Upper lobe of left lung (tissue), 6 donors: Measurements from ENCODE around the gene ENDOV. TPM values are rescaled to one million over a fixed set of nuclear protein-coding genes. Genes with fewer than 3 reads are reported as not detected.
A peak's percentile ranks its signal among the peaks of the same experiment; 100 is the strongest.

Experiments
- ATAC-seq, 2 donors: fragments of 200-7000 bp; cut with Tn5 transposase; one replicate each; pipeline ENCODE4 v1.9.1; 2022; ENCODE audit warnings: mild to moderate bottlenecking in 2 of 2, moderate library complexity in 2 of 2; ENCODE audit not compliant: low FRiP score in 2 of 2
- DNase-seq, 2 donors: peaks; one replicate each; pipeline ENCODE4 v3.0.0-alpha.2; 2019 to 2020
- H3K27ac ChIP-seq, 4 donors: fragments of 200-600 bp; sonication (generic); one replicate each; pipeline ENCODE4 v1.5.1; 2016 to 2019
- H3K27me3 ChIP-seq, 4 donors: fragments of 200-600 bp; sonication (generic); one replicate each; pipeline ENCODE4 v1.5.1; 2017 to 2019
- H3K36me3 ChIP-seq, 4 donors: fragments of 200-600 bp; sonication (generic); one replicate each; pipeline ENCODE4 v1.5.1; 2016 to 2019
- H3K4me1 ChIP-seq, 4 donors: fragments of 200-600 bp; sonication (generic); one replicate each; pipeline ENCODE4 v1.5.1; 2018 to 2019
- H3K4me3 ChIP-seq, 4 donors: fragments of 200-600 bp; sonication (generic); one replicate each; pipeline ENCODE4 v1.5.1; 2017 to 2019; ENCODE audit warnings: mild to moderate bottlenecking in 2 of 4, moderate library complexity in 1 of 4
- H3K9me3 ChIP-seq, 4 donors: fragments of 200-600 bp; sonication (generic); one replicate each; pipeline ENCODE4 v1.5.1; 2018 to 2019
- EP300 ChIP-seq, 4 donors: sonication (generic); formaldehyde crosslinking; IDR thresholded peaks; one replicate each; pipeline ENCODE4 v1.5.1; 2017; ENCODE audit warnings: antibody characterized with exemption in 4 of 4, control low read depth in 2 of 4
- POLR2A ChIP-seq, 4 donors: fragments of 450-650 bp; IDR thresholded peaks; one replicate each; pipeline ENCODE4 v1.5.1; 2016 to 2017; ENCODE audit warnings: antibody characterized with exemption in 4 of 4, mild to moderate bottlenecking in 2 of 4
- POLR2AphosphoS5 ChIP-seq, 2 donors: sonication (generic); formaldehyde crosslinking; IDR thresholded peaks; one replicate each; pipeline ENCODE4 v1.5.1; 2017; ENCODE audit warnings: antibody characterized with exemption in 2 of 2
- WGBS, 2 donors: methylation state at CpG; one replicate each; pipeline ENCODE4 v1.1.5; 2017 to 2018; 5-methylcytosine and 5-hydroxymethylcytosine counted together
- total RNA-seq, 6 donors: library from RNA; depleted of rRNA in 4 of 6; stranded (reverse); fragments of >200 nt in 4 of 6; gene quantifications; one replicate each; pipeline versions ENCODE4 v1.1.0 to v1.2.1, GENCODE V29; 2016 to 2021
- TF ChIP-seq, protein P1 (sequence below), 6 experiments: fragments of 450-650 bp in 4 of 6; fragments of 200-600 bp in 2 of 6; sonication (generic) in 2 of 6; IDR thresholded peaks; one replicate each; pipeline ENCODE4 v1.5.1; 2016 to 2019; ENCODE audit warnings: antibody characterized with exemption in 6 of 6
- donor health status: DM: no; HTN: no; CAD: no; lungs with moderate emphysema.
- donor health status: DM: no; HTN: yes; CAD: no; lungs with severe emphysema.

The ENDOV gene
- total RNA-seq, 6 donors from 2014 or later, result 16.7 to 93.2 (median 25.6) TPM

DNA sequence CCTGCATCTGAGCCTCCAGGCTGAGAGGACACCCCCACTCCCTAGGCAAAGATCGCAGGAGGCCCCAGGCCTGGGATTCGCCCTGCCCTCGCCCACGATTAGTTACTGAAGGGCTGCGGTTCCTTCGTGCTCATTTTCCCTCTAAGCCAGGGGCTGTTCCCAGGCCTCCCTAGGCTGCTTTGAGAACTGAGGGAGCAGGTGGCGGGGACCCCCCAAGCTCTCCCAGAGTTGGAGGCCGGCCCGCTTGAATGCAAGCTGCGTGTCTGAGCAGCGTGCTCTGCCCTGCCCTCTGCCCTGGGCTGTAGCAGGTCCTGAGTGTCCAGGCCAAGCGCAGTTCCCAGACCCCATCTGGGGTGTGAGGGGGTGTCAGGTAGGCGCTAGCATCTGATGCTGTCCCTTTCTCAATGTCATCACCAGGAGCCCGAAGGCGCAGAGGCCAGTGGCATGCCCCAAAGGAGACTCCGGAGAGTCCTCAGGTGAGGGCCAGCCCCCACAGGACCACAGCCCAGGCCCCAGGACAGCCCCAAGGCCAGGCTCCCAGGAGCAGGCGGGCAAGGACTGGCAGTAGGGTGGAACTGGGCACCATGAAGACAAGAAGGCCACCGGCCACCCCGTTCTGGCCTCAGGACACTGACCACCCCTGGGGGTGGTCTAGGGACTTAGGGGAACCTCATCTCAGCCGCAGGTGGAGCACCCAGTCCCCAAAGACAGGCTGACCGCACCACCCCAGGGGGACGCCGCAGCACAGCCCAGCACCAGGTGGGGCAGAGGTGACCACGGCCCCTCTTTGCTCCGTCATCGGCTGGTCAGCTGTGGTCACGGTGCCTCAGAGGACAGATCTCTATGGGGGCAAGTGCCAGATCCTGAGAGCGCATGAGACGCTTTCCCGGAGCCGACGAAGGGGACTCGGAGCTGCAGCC lies 14.6 kb downstream of the ENDOV start:
- no peaks in the 10 kb centered on the region for H3K9me3 ChIP-seq
- H3K4me3 ChIP-seq, result no peak overlapping the region
- H3K27me3 ChIP-seq, result no peaks in the 10 kb centered on the region
- DNase-seq, result peak in 1 of 2 donors; percentile 60
- WGBS, 2 donors, result 95% methylated on average over 15 to 32 of the region's 33 CpGs
- TF ChIP-seq POLR2A (IDR thresholded peaks at IDR 0.05) (no peak), POLR2AphosphoS5 (IDR thresholded peaks at IDR 0.05) (no peak)
- TF ChIP-seq, protein P1, sequence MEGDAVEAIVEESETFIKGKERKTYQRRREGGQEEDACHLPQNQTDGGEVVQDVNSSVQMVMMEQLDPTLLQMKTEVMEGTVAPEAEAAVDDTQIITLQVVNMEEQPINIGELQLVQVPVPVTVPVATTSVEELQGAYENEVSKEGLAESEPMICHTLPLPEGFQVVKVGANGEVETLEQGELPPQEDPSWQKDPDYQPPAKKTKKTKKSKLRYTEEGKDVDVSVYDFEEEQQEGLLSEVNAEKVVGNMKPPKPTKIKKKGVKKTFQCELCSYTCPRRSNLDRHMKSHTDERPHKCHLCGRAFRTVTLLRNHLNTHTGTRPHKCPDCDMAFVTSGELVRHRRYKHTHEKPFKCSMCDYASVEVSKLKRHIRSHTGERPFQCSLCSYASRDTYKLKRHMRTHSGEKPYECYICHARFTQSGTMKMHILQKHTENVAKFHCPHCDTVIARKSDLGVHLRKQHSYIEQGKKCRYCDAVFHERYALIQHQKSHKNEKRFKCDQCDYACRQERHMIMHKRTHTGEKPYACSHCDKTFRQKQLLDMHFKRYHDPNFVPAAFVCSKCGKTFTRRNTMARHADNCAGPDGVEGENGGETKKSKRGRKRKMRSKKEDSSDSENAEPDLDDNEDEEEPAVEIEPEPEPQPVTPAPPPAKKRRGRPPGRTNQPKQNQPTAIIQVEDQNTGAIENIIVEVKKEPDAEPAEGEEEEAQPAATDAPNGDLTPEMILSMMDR (IDR thresholded peaks at IDR 0.05), result no peak
- H3K27ac ChIP-seq, result no peak overlapping the region
- H3K36me3 ChIP-seq, result peaks cover 0 to 20% (median 11%) of the 10 kb centered on the region in 4 donors
- peaks cover 5 to 10% (median 6%) of the 10 kb centered on the region in 4 donors for H3K4me1 ChIP-seq
- no peak for ATAC-seq

DNA sequence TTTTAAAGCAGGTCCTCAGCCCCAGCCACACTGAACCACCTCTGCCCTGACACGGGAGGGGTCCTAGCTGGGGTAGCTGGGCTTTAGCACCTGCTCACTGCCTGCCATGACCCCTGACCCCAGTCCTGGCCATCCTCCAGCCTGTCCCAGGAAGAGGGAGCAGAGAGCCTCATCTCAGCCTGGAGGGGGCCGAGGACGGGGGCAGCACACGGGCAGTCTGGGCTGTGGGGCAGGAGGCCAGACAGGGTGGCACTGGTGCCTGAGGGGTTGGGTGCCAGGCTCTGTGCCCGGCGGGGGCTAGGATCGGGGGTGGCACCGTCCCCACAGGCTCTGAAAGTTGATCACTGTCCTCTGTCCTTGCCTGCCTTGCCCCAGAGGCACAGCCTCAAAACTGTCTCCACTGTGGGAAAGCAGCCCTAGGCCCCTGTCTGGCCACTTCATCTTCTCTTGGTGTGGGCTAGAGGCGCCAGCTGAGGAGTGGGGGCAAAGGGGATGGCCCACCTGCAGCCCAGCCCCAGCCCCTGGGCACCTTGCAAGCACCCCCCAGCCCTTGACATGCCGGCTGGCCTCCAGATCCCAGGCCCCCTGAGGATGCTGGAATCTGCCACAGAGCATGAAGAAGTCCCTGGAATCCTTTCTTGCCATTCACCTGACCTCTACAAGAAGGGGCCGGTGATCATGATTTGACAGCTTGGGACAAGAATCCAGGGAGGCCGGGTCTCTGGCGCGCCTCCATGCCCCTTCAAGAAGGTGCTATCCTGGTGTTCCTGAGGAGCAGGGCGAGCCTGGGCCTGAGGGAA lies 15.7 kb downstream of the ENDOV start:
- Histone ChIP-seq H3K27ac (no peak overlapping the region), H3K27me3 (no peaks in the 10 kb centered on the region), H3K9me3 (no peaks in the 10 kb centered on the region), H3K36me3 (peaks cover 0 to 20% (median 11%) of the 10 kb centered on the region in 4 donors), H3K4me3 (no peak overlapping the region), H3K4me1 (peaks cover 5 to 10% (median 6%) of the 10 kb centered on the region in 4 donors)
- peak in 1 of 2 donors; percentile 43 for DNase-seq
- WGBS, 2 donors, result 84 to 90% methylated on average over 6 to 15 of the region's 15 CpGs
- ATAC-seq, result no peak
- TF ChIP-seq EP300 (IDR thresholded peaks at IDR 0.05), result no peak
- TF ChIP-seq, protein P1 (IDR thresholded peaks at IDR 0.05), result no peak
- no peak for TF ChIP-seq POLR2A (IDR thresholded peaks at IDR 0.05)
- TF ChIP-seq POLR2AphosphoS5 (IDR thresholded peaks at IDR 0.05), result no peak

DNA sequence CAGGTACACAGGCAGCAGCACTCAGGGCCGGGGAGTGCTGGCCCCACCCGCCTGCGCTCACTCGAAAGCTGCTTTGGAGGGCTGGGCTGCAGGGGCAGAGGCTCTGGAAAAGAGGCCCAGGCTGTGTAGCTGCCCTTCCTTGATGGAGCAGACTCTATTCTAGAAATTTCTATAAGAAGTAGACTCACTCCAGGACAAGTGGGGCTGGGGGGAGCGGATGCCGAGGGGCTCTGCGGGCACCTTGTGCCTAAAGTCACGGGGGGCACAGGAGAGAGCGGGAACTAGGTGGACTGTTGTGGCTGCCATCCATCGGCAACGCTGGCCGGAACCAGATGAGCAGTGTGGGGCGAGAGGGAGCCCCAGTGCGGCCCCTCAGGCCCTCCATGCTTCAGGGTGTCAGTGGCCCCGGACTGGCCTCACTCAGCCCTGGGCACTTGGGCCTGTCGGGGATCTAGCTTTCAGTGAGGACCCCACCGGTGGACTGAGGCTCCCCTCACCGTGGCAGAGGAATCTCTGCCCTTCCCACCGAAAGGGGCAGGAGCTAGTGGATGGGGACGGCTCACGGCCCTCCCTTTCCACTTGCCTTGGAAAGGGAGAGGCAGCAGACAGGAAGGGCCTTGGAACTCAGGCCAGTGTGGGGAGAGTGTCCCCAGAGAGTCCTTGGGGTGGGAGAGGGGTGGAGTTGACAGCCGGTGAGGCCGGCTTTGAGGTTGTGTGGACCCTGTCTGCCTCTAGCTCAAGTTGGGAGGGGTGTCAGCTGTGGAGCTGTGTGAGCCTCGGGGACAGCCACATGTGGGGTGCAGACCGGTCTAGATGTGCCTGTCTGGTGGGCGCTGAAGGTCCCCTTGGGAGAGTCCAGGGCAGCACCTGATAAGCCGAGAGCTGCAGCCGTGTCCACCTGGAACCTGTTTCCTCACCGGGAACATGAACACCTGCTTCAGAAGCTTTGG lies 16.6 kb downstream of the ENDOV start:
- no peak for TF ChIP-seq POLR2A (IDR thresholded peaks at IDR 0.05)
- TF ChIP-seq, protein P1 (IDR thresholded peaks at IDR 0.05), result no peak
- TF ChIP-seq EP300 (IDR thresholded peaks at IDR 0.05), result no peak
- no peak for TF ChIP-seq POLR2AphosphoS5 (IDR thresholded peaks at IDR 0.05)
- H3K27me3 ChIP-seq, result no peaks in the 10 kb centered on the region
- H3K36me3 ChIP-seq, result peaks cover 0 to 20% (median 11%) of the 10 kb centered on the region in 4 donors
- H3K27ac ChIP-seq, result no peak overlapping the region
- no peaks in the 10 kb centered on the region for H3K9me3 ChIP-seq
- no peak overlapping the region for H3K4me3 ChIP-seq
- DNase-seq, result peak in 1 of 2 donors; percentile 58
- no peak for ATAC-seq
- WGBS, 2 donors, result 89 to 91% methylated on average over 20 to 29 of the region's 29 CpGs
- H3K4me1 ChIP-seq, result peaks cover 5 to 9% (median 6%) of the 10 kb centered on the region in 4 donors

DNA sequence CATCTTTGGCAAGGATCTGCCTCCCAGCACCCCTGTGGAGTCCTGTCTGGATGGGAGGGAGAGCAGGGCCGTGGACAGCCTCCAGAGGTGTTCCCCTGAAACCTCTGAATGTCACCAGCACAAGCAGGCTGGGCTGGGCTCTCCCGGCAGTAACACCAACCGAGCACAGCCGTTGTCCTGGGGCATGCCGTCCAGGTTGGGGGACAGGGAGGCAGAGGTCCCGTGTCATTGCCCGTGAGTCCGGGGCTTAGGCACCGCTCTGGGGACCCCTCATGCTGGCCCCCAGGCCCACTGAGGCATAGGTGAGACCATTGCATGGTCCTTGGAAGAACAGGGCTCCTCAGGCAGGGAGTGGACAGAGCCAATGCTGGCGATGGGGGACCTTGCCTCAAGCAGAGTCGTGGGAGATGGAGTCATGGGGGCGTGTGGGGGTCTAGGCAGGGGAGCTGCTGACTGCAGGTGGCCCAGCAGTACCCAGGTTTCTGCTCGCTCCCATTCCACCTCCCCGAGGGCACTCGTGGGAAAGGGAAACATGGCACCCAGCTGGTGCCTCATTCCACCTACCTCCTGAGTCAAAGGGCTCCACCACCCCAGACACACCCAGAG lies 17.5 kb downstream of the ENDOV start:
- Histone ChIP-seq H3K36me3 (peaks cover 0 to 20% (median 11%) of the 10 kb centered on the region in 4 donors), H3K27ac (no peak overlapping the region), H3K9me3 (no peaks in the 10 kb centered on the region), H3K27me3 (no peaks in the 10 kb centered on the region), H3K4me1 (no peaks in the 10 kb centered on the region), H3K4me3 (no peak overlapping the region)
- DNase-seq (peak in 1 of 2 donors; percentile 49), ATAC-seq (no peak)
- WGBS, 2 donors, result 74 to 83% methylated on average over 3 to 12 of the region's 15 CpGs
- TF ChIP-seq POLR2A (IDR thresholded peaks at IDR 0.05) (no peak), EP300 (IDR thresholded peaks at IDR 0.05) (no peak), POLR2AphosphoS5 (IDR thresholded peaks at IDR 0.05) (no peak)
- TF ChIP-seq, protein P1 (IDR thresholded peaks at IDR 0.05), result no peak
